Endothelial cell of umbilical vein (primary cell): ENCODE measurements around the gene CRTC1. TPM values are rescaled to one million over a fixed set of nuclear protein-coding genes. Genes with fewer than 3 reads are reported as not detected.

Experiments used
- BruUV-seq: library from RNA; stranded (reverse); fragments of 400-500 nt; replicated peaks from 2 replicates; lab custom pipeline; 2021; lab: Mats Ljungman, UMichigan
- CTCF ChIA-PET: fragments of 300-600, 350-600 bp; sonication (Branson Sonifier 250); formaldehyde crosslinking; loops from one replicate; lab custom pipeline; 2021; ENCODE audit warnings: antibody characterized with exemption, inconsistent platforms; lab: Charles Lee
- POLR2A ChIA-PET: fragments of 300-600, 350-600 bp; sonication (Branson Sonifier 250); formaldehyde crosslinking; loops from one replicate; lab custom pipeline; 2021; ENCODE audit warnings: antibody characterized with exemption, inconsistent platforms; lab: Charles Lee
- DNase-seq: peaks from one replicate; pipeline ENCODE4 v3.0.0-alpha.2; 2011; ENCODE audit warnings: low read depth, low spot score
- FAIRE-seq: peaks from 2 replicates; lab custom pipeline; 2011; peaks lifted over from hg19 to GRCh38; lab: Jason Lieb, UNC
- H2AFZ ChIP-seq: 2 replicates; pipeline ENCODE4 v1.6.0; 2012; ENCODE audit warnings: low read depth, low read length, control low read depth, inconsistent platforms
- H3K27ac ChIP-seq: 2 replicates; pipeline ENCODE4 v1.5.1; 2011; ENCODE audit warnings: low read depth, mild to moderate bottlenecking, control low read depth, low read length, moderate library complexity; ENCODE audit not compliant: insufficient read depth
- H3K27me3 ChIP-seq, 2 experiments: 2 replicates each; pipeline versions ENCODE4 v1.6.0 to v1.6.1; 2011; ENCODE audit warnings: low read length in 2 of 2, mixed read lengths in 1 of 2; ENCODE audit not compliant: control insufficient read depth in 2 of 2, insufficient read depth in 2 of 2
- H3K36me3 ChIP-seq, 2 experiments: 2 replicates in 1 of 2; 3 replicates in 1 of 2; pipeline ENCODE4 v1.5.1; 2011; ENCODE audit warnings: low read length in 2 of 2, mild to moderate bottlenecking in 1 of 2, moderate library complexity in 1 of 2; ENCODE audit not compliant: control insufficient read depth in 2 of 2, insufficient read depth in 2 of 2; ENCODE audit errors: extremely low read depth in 1 of 2
- H3K4me1 ChIP-seq: 3 replicates; pipeline ENCODE4 v1.5.1; 2011; ENCODE audit warnings: mild to moderate bottlenecking, low read length; ENCODE audit not compliant: control insufficient read depth, insufficient read depth; ENCODE audit errors: extremely low read depth
- H3K4me2 ChIP-seq: 2 replicates; pipeline ENCODE4 v1.6.1; 2011; ENCODE audit warnings: low read length, control low read depth, mixed read lengths; ENCODE audit not compliant: insufficient read depth
- H3K4me3 ChIP-seq, 3 experiments: fragments of 200-600 bp in 1 of 3; sonication (generic), shearing (Covaris generic) in 1 of 3; replicated peaks in 1 of 3; 2 replicates each; pipeline ENCODE4 v1.5.1; 2011 to 2016; ENCODE audit warnings: control low read depth in 3 of 3, low read length in 3 of 3, mild to moderate bottlenecking in 2 of 3, inconsistent platforms in 1 of 3, low read depth in 1 of 3, moderate library complexity in 1 of 3; ENCODE audit not compliant: insufficient read depth in 1 of 3
- H3K79me2 ChIP-seq: 2 replicates; pipeline ENCODE4 v1.6.0; 2012; ENCODE audit warnings: low read length, inconsistent platforms; ENCODE audit not compliant: control insufficient read depth, insufficient read depth
- H3K9ac ChIP-seq: replicated peaks from 2 replicates; pipeline ENCODE3; 2011; ENCODE audit warnings: low read length, control low read depth; ENCODE audit not compliant: insufficient read depth; ENCODE audit errors: extremely low read depth
- H3K9me1 ChIP-seq: replicated peaks from 3 replicates; pipeline ENCODE4 v1.6.0; 2011; ENCODE audit warnings: mild to moderate bottlenecking, low read length; ENCODE audit not compliant: control insufficient read depth, insufficient read depth; ENCODE audit errors: extremely low read depth
- H3K9me3 ChIP-seq: replicated peaks from 2 replicates; pipeline ENCODE4 v1.5.1; 2012; ENCODE audit warnings: low read length, inconsistent platforms; ENCODE audit not compliant: control insufficient read depth, insufficient read depth
- H4K20me1 ChIP-seq: replicated peaks from 2 replicates; pipeline ENCODE3; 2011; ENCODE audit warnings: mild to moderate bottlenecking, low read length; ENCODE audit not compliant: control insufficient read depth, insufficient read depth; ENCODE audit errors: extremely low read depth
- CTCF ChIP-seq, 2 donors: IDR thresholded peaks; 1 replicate in 1 of 2; 2 replicates in 1 of 2; pipeline ENCODE4 v1.5.1; 2011; ENCODE audit warnings: low read length in 2 of 2, mild to moderate bottlenecking in 2 of 2, moderate library complexity in 2 of 2, control low read depth in 1 of 2, inconsistent platforms in 1 of 2, low read depth in 1 of 2; ENCODE audit not compliant: insufficient read depth in 1 of 2; ENCODE audit errors: extremely low read depth in 1 of 2
- EZH2 ChIP-seq: IDR thresholded peaks from 2 replicates; pipeline ENCODE4 v1.6.1; 2012; ENCODE audit warnings: borderline replicate concordance, low read depth, mild to moderate bottlenecking, moderate library complexity, low read length, inconsistent platforms; ENCODE audit not compliant: severe bottlenecking
- FOS ChIP-seq: IDR thresholded peaks from 2 replicates; pipeline ENCODE4 v1.6.1; 2011; ENCODE audit warnings: mild to moderate bottlenecking, low read length, moderate library complexity, borderline replicate concordance; ENCODE audit not compliant: insufficient read depth
- GATA2 ChIP-seq: IDR thresholded peaks from 2 replicates; pipeline ENCODE4 v1.7.0; 2011; ENCODE audit warnings: low read depth, mild to moderate bottlenecking, moderate library complexity, mixed read lengths, low read length; ENCODE audit not compliant: insufficient read length, insufficient read depth
- JUN ChIP-seq: IDR thresholded peaks from 2 replicates; pipeline ENCODE4 v1.6.1; 2011; ENCODE audit warnings: borderline replicate concordance, low read depth; ENCODE audit not compliant: insufficient read length, insufficient read depth
- MAX ChIP-seq: IDR thresholded peaks from 2 replicates; pipeline ENCODE4 v1.6.1; 2011; ENCODE audit not compliant: insufficient read depth, insufficient read length
- MYC ChIP-seq: IDR thresholded peaks from one replicate; pipeline ENCODE4 v1.6.1; 2011; ENCODE audit warnings: mild to moderate bottlenecking, low read depth, low read length
- POLR2A ChIP-seq: IDR thresholded peaks from 2 replicates; pipeline ENCODE4 v1.6.1; 2012; ENCODE audit warnings: low read depth, mild to moderate bottlenecking, control low read depth, low read length
- POLR2AphosphoS5 ChIP-seq: IDR thresholded peaks from 2 replicates; pipeline ENCODE4 v1.6.1; 2012; ENCODE audit warnings: low read depth, mild to moderate bottlenecking, control low read depth, low read length, moderate library complexity; ENCODE audit not compliant: insufficient read depth
- dilution Hi-C: fragments of 300-500 bp; cut with MboI; formaldehyde crosslinking; loops from one replicate; pipeline ENCODE4 v1.15.0; 2019; ENCODE audit warnings: low sequenced_read_pairs; ENCODE audit not compliant: extremely low pct_ligation_motif_present
- intact Hi-C: fragments of 100-400 bp; cut with micrococcal nuclease; formaldehyde crosslinking; loops from one replicate; pipeline ENCODE4 v1.10.0; 2022
- polyA plus RNA-seq, 4 experiments: library from polyadenylated mRNA; depleted of rRNA in 3 of 4; stranded (reverse) in 3 of 4; unstranded in 1 of 4; fragments of >200 nt; gene quantifications; 2 replicates each; pipeline versions ENCODE4 v1.2.1 to v1.2.3, GENCODE V29; 2011 to 2012; ENCODE audit warnings: missing spikeins in 1 of 4
- total RNA-seq: library from RNA; stranded (reverse); gene quantifications from 2 replicates; pipeline ENCODE4 v1.2.3, GENCODE V29; 2021

The CRTC1 gene
- total and polyA plus RNA-seq, 2 donors (not counting 3 experiments of a cell fraction or from before 2014, with no cell fraction given) = 4.2 to 11.4 TPM

- POLR2A ChIA-PET = no interaction called here
- dilution Hi-C loops = no loop called here
- H3K27ac ChIP-seq = no peak overlapping the region
- no TSS peak for BruUV-seq
- no peaks in the 10 kb centered on the region for H3K9me3 ChIP-seq
- H3K4me2 ChIP-seq = peak overlapping the region; percentile 64
- H3K4me1 ChIP-seq = peaks cover 3% of the 10 kb centered on the region
- no peaks in the 10 kb centered on the region for H3K27me3 ChIP-seq
- no peak overlapping the region for H3K9ac ChIP-seq
- no peak for FAIRE-seq
- TF ChIP-seq POLR2AphosphoS5 (no peak), CTCF (IDR thresholded peaks at IDR 0.05; ENCODE audit: extremely low read depth in 1 of 2, insufficient read depth in 1 of 2, low read depth in 1 of 2, low read length in 2 of 2) (no peak), MYC (no peak), MAX (no peak), FOS (no peak), EZH2 (no peak), GATA2 (no peak), JUN (no peak), POLR2A (no peak)
- no peaks in the 10 kb centered on the region for H3K36me3 ChIP-seq
- no peak overlapping the region for H2AFZ ChIP-seq
- no peaks in the 10 kb centered on the region for H4K20me1 ChIP-seq
- DNase-seq = no peak
- intact Hi-C loops = no loop called here
- no peaks in the 10 kb centered on the region for H3K79me2 ChIP-seq
- CTCF ChIA-PET = interaction anchor here (1.3 kb wide), 1 partner anchor 9 kb away, joined by 4 read pairs; no protein-coding TSS in a partner anchor
- no peak overlapping the region for H3K4me3 ChIP-seq
- no peaks in the 10 kb centered on the region for H3K9me1 ChIP-seq
Observed at GRCh38 chr19:18701250-18701608, 17.7 kb downstream of the CRTC1 start.
